Loucy (cell line): ENCODE measurements around the gene MAML3.

Experiments used
- H2AFZ ChIP-seq: fragments of 200-600 bp; sonication (generic); 2 replicates; pipeline ENCODE4 v1.6.0; 2016; ENCODE audit warnings: antibody characterized with exemption, mild to moderate bottlenecking, low read length, moderate library complexity
- H3F3A ChIP-seq: fragments of 200-600 bp; 2 replicates; pipeline ENCODE4 v1.6.0; 2016; ENCODE audit warnings: antibody characterized with exemption, low read depth, mild to moderate bottlenecking
- H3K27me3 ChIP-seq: fragments of 200-600 bp; sonication (generic); 2 replicates; pipeline ENCODE4 v1.6.1; 2014; ENCODE audit warnings: low read length, mild to moderate bottlenecking; ENCODE audit not compliant: insufficient read depth, poor library complexity, severe bottlenecking
- H3K36me3 ChIP-seq: fragments of 200-600 bp; sonication (generic); 2 replicates; pipeline ENCODE4 v1.6.1; 2016; ENCODE audit warnings: low read length; ENCODE audit not compliant: insufficient read depth
- H3K4me1 ChIP-seq: fragments of 200-600 bp; sonication (generic); 2 replicates; pipeline ENCODE4 v1.5.1; 2014; ENCODE audit warnings: low read length, mild to moderate bottlenecking; ENCODE audit not compliant: insufficient read depth, poor library complexity, severe bottlenecking
- H3K4me2 ChIP-seq: fragments of 200-600 bp; sonication (generic); 2 replicates; pipeline ENCODE4 v1.6.0; 2014; ENCODE audit warnings: antibody characterized with exemption, low read length, low read depth, mild to moderate bottlenecking; ENCODE audit not compliant: poor library complexity, severe bottlenecking
- H3K4me3 ChIP-seq: fragments of 200-600 bp; sonication (generic); 2 replicates; pipeline ENCODE4 v1.5.1; 2014; ENCODE audit warnings: low read length, mild to moderate bottlenecking, mixed read lengths; ENCODE audit not compliant: poor library complexity, severe bottlenecking
- H3K79me2 ChIP-seq: fragments of 200-600 bp; sonication (generic); 2 replicates; pipeline ENCODE4 v1.6.1; 2014; ENCODE audit warnings: low read length; ENCODE audit not compliant: insufficient read depth
- H3K9ac ChIP-seq: fragments of 200-600 bp; sonication (generic); 2 replicates; pipeline ENCODE4 v1.6.0; 2014; ENCODE audit warnings: mild to moderate bottlenecking, low read depth, low read length, moderate library complexity; ENCODE audit not compliant: poor library complexity, severe bottlenecking
- H3K9me2 ChIP-seq: fragments of 200-600 bp; sonication (generic); replicated peaks from 2 replicates; pipeline ENCODE4 v1.6.1; 2016; ENCODE audit warnings: low read depth, low read length, mixed read lengths
- H3K9me3 ChIP-seq: fragments of 200-600 bp; sonication (generic); 2 replicates; pipeline ENCODE4 v1.6.1; 2014; ENCODE audit warnings: mild to moderate bottlenecking, antibody characterized with exemption, low read length, low read depth; ENCODE audit not compliant: insufficient read depth
- H4K20me1 ChIP-seq: fragments of 200-600 bp; sonication (generic); 2 replicates; pipeline ENCODE4 v1.6.0; 2014; ENCODE audit warnings: antibody characterized with exemption, low read length, mild to moderate bottlenecking; ENCODE audit not compliant: insufficient read depth, poor library complexity, severe bottlenecking
- CTCF ChIP-seq: fragments of 200-600 bp; sonication (generic); conservative IDR thresholded peaks from 2 replicates; pipeline ENCODE4 v1.5.1; 2014; ENCODE audit warnings: mild to moderate bottlenecking, antibody characterized with exemption, low read length
- EZH2phosphoT487 ChIP-seq: fragments of 200-600 bp; IDR thresholded peaks from 2 replicates; pipeline ENCODE4 v1.6.1; 2018; ENCODE audit warnings: antibody characterized with exemption, mild to moderate bottlenecking, moderate library complexity, borderline replicate concordance

MAML3 gene

DNA sequence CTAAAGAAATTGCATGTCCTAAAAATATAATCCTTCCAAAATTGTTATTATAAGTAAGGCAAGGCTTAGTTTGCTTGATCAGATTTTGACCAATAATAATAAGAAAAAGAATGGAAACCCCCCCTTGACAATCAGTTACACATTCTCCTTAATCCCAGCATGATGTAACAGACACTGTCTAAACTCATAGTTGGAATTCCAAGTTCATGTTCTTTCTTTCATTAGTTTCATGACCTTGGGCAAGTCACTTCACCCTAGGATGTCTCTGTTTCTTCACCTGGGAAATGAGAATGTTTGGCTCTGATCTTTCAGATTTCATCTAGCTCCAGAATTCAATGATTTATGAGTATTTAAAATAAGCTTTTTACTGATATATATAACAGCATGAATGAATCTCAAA is 64.8 kb downstream of the MAML3 start:
- H3K4me1 ChIP-seq: peaks cover 52% of the 10 kb centered on the region

GRCh38 chr4:140088323-140088967 is 65.5 kb downstream of the MAML3 start:
- H3K4me2 ChIP-seq: no peak overlapping the region
- no peaks in the 10 kb centered on the region for H3K9me2 ChIP-seq
- H3K9ac ChIP-seq: no peak overlapping the region
- no peaks in the 10 kb centered on the region for H3K36me3 ChIP-seq
- peaks cover 84% of the 10 kb centered on the region for H3K79me2 ChIP-seq
- H3K9me3 ChIP-seq: no peaks in the 10 kb centered on the region
- no peaks in the 10 kb centered on the region for H3F3A ChIP-seq
- no peaks in the 10 kb centered on the region for H3K27me3 ChIP-seq
- H3K4me3 ChIP-seq: no peak overlapping the region
- no peaks in the 10 kb centered on the region for H4K20me1 ChIP-seq
- TF ChIP-seq EZH2phosphoT487: no peak
- TF ChIP-seq CTCF: no peak
- peaks cover 50% of the 10 kb centered on the region for H3K4me1 ChIP-seq
- no peak overlapping the region for H2AFZ ChIP-seq

More for the DNA sequence above, 64.8 kb downstream of the MAML3 start:
- Histone ChIP-seq H3K4me3 (no peak overlapping the region), H3F3A (no peaks in the 10 kb centered on the region), H3K36me3 (no peaks in the 10 kb centered on the region), H3K4me2 (no peak overlapping the region), H3K9me3 (no peaks in the 10 kb centered on the region), H4K20me1 (no peaks in the 10 kb centered on the region), H3K9me2 (no peaks in the 10 kb centered on the region), H2AFZ (no peak overlapping the region), H3K79me2 (peaks cover 87% of the 10 kb centered on the region), H3K9ac (no peak overlapping the region), H3K27me3 (no peaks in the 10 kb centered on the region)
- no peak for TF ChIP-seq CTCF
- TF ChIP-seq EZH2phosphoT487: no peak

- Histone ChIP-seq H3K9me3 (no peaks in the 10 kb centered on the region), H3K9me2 (no peaks in the 10 kb centered on the region), H3K4me2 (no peak overlapping the region), H3K27me3 (no peaks in the 10 kb centered on the region), H3K36me3 (no peaks in the 10 kb centered on the region), H3K9ac (no peak overlapping the region), H3K79me2 (peaks cover 90% of the 10 kb centered on the region), H3K4me3 (no peak overlapping the region), H3K4me1 (peaks cover 53% of the 10 kb centered on the region), H3F3A (no peaks in the 10 kb centered on the region), H4K20me1 (no peaks in the 10 kb centered on the region), H2AFZ (no peak overlapping the region)
- TF ChIP-seq CTCF (no peak), EZH2phosphoT487 (no peak)
Measured at GRCh38 chr4:140085881-140086280, 68.1 kb downstream of the MAML3 start.
